ENCODE results near the gene SETD7.

GRCh38 chr4:139576219-139576618 lies 20.2 kb upstream of the SETD7 start:
- TF ChIP-seq CTCF (IDR thresholded peaks at IDR 0.05) = no peak
- TF ChIP-seq POLR2A (IDR thresholded peaks at IDR 0.05) = no peak

All from Peyer's patch (tissue), 4 donors.